ENCODE measurements around the gene MICAL3. TPM values are rescaled to one million over a fixed set of nuclear protein-coding genes. Genes with fewer than 3 reads are reported as not detected.

The MICAL3 gene
- total and polyA plus RNA-seq, 2 donors from 2014 or later, result 5.0 to 99.4 TPM

GRCh38 chr22:17956630-17957029 is 67.7 kb downstream of the MICAL3 start:
- Histone ChIP-seq H3K4me1 (ENCODE audit: control insufficient read depth in 2 of 3, insufficient read depth in 2 of 3, low read depth in 1 of 3, low read length in 3 of 3) (peaks cover 0 to 57% (median 41%) of the 10 kb centered on the region in 3 donors), H3K9me3 (ENCODE audit: control insufficient read depth in 2 of 3, insufficient read depth in 1 of 3, low read length in 3 of 3) (no peaks in the 10 kb centered on the region), H3K36me3 (ENCODE audit: control insufficient read depth in 2 of 3, insufficient read depth in 3 of 3, low read length in 3 of 3) (no peaks in the 10 kb centered on the region), H3K27me3 (ENCODE audit: control insufficient read depth, insufficient read depth, low read length) (no peaks in the 10 kb centered on the region), H3K27ac (ENCODE audit: low read depth in 2 of 2, low read length in 2 of 2) (peak overlapping the region in 1 of 2 donors; percentile 1), H3K9ac (ENCODE audit: low read length in 3 of 3) (no peak overlapping the region), H3K4me3 (ENCODE audit: low read length in 3 of 3) (no peak overlapping the region)
- no peak for FAIRE-seq
- TF ChIP-seq CTCF (IDR thresholded peaks at IDR 0.05; ENCODE audit: borderline replicate concordance, extremely low read depth, insufficient read depth), result no peak
- DNase-seq, result no peak
- intact Hi-C loops (cut with DNase I), result no loop called here

GRCh38 chr22:17955590-17956379 is 68.6 kb downstream of the MICAL3 start:
- H3K4me1 ChIP-seq (ENCODE audit: control insufficient read depth in 2 of 3, insufficient read depth in 2 of 3, low read depth in 1 of 3, low read length in 3 of 3), result peaks cover 0 to 57% (median 40%) of the 10 kb centered on the region in 3 donors
- peak overlapping the region in 1 of 3 donors; percentile 47 for H3K9ac ChIP-seq (ENCODE audit: low read length in 3 of 3)
- H3K9me3 ChIP-seq (ENCODE audit: control insufficient read depth in 2 of 3, insufficient read depth in 1 of 3, low read length in 3 of 3), result no peaks in the 10 kb centered on the region
- H3K4me3 ChIP-seq (ENCODE audit: low read length in 3 of 3), result peak overlapping the region in 1 of 3 donors; percentile 3
- H3K27ac ChIP-seq (ENCODE audit: low read depth in 2 of 2, low read length in 2 of 2), result no peak overlapping the region
- no peaks in the 10 kb centered on the region for H3K27me3 ChIP-seq (ENCODE audit: control insufficient read depth, insufficient read depth, low read length)
- DNase-seq (no peak), FAIRE-seq (no peak)
- TF ChIP-seq CTCF (IDR thresholded peaks at IDR 0.05; ENCODE audit: borderline replicate concordance, extremely low read depth, insufficient read depth), result no peak
- intact Hi-C loops (cut with DNase I), result no loop called here
- H3K36me3 ChIP-seq (ENCODE audit: control insufficient read depth in 2 of 3, insufficient read depth in 3 of 3, low read length in 3 of 3), result no peaks in the 10 kb centered on the region

- DNase-seq, result no peak
- no peak for TF ChIP-seq CTCF (IDR thresholded peaks at IDR 0.05; ENCODE audit: borderline replicate concordance, extremely low read depth, insufficient read depth)
- peak overlapping the region; percentile 45 to 65 for H3K27ac ChIP-seq (ENCODE audit: low read depth in 2 of 2, low read length in 2 of 2)
- H3K27me3 ChIP-seq (ENCODE audit: control insufficient read depth, insufficient read depth, low read length), result no peaks in the 10 kb centered on the region
- no peaks in the 10 kb centered on the region for H3K36me3 ChIP-seq (ENCODE audit: control insufficient read depth in 2 of 3, insufficient read depth in 3 of 3, low read length in 3 of 3)
- peak overlapping the region in 1 of 3 donors; percentile 3 for H3K4me3 ChIP-seq (ENCODE audit: low read length in 3 of 3)
- peaks cover 0 to 60% (median 37%) of the 10 kb centered on the region in 3 donors for H3K4me1 ChIP-seq (ENCODE audit: control insufficient read depth in 2 of 3, insufficient read depth in 2 of 3, low read depth in 1 of 3, low read length in 3 of 3)
- H3K9ac ChIP-seq (ENCODE audit: low read length in 3 of 3), result peak overlapping the region in 1 of 3 donors; percentile 47
- FAIRE-seq, result no peak
- intact Hi-C loops (cut with DNase I), result no loop called here
- no peaks in the 10 kb centered on the region for H3K9me3 ChIP-seq (ENCODE audit: control insufficient read depth in 2 of 3, insufficient read depth in 1 of 3, low read length in 3 of 3)
Measured at GRCh38 chr22:17954860-17955587, 69.3 kb downstream of the MICAL3 start.
